ENCODE data around the gene RAMAC.
"Not testable (repeated sequence)": the region's sequence is repeated elsewhere in the genome, so short reads cannot be mapped to it uniquely, and the experiment has no call there.

Gene RAMAC

DNA sequence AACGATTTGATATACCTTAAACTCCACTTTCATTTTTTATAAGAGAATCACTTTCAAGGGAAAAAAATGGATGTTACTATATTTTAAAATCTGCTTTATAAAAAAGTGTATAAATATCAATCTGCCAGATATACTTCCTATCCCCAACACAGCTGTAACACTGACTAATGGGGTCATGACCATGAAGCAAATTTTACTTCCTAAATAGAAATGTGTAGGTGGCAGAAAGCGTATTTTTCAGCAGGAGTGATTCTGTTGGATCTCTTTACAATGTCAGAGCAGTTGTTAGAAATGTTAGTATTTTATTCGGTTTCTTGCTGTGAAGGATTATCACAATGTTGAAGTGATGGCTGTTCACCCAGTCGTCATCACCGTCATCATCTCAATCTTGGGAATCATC, 30.9 kb downstream of the RAMAC start:
- no peak for DNase-seq

DNA sequence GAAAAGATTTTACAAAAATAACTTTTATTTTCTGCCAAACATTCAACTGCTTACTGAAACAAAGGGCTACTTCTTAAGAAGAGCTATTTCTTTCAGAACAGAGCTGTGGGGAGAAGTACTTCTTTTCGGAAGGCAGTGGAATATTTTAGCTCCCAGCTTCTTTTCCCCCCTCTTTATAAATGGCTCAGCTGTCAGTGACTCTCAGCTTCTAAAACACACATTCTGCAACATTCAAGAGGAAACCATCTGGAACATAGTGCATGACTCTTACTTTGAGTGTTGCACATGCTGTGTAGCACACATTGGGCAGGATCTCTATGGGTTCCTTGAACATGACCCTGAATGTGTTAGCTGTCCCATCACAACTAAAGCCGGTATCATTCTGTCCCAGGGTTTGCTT, 32.4 kb downstream of the RAMAC start:
- no peak for DNase-seq

DNA sequence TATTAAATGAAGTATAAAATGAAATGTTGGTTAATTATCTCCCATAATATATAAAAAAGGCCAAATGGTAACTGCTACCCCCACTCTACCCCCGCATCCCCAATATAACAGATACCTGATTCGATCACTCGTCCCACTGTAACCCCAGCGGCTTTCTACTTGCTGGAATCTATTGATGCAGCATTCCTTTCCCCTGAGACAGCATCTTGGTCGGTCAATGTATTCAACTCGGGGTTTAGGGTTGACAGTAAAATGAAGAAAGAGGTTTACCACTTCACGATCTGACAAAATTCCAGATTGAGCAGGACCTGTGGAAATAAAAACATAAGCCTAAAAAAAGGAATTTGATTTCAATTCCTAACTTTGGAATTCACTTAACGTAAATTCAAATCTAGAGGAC, 44.0 kb downstream of the RAMAC start:
- DNase-seq: no peak

DNA sequence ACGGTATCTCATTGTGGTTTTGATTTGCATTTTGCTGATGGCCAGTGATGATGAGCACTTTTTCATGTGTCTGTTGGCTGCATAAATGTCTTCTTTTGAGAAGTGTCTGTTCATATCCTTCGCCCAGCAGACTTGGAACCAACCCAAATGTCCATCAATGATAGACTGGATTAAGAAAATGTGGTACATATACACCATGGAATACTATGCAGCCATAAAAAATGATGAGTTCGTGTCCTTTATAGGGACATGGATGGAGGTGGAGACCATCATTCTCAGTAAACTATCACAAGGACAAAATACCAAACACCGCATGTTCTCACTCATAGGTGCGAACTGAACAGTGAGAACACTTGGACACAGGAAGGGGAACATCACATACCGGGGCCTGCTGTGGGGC, 45.2 kb downstream of the RAMAC start:
- DNase-seq: not testable (repeated sequence)

DNA sequence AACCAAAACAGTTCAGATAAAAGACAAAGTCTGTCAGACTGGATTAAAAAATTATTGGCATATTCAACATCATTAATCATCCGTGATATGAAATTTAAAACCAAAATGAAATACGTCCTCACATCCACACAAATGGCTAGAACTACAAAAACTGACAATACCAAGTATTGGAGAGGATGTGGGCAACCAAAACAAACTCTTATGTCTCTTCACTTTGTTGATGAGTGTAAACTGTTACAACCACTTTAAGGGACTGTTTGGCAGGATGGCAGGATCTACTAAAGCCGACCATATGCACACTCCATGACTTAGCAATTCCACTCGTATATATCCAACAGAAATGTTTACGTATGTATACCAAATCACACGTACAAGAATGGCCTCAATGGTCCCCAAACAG, 50.2 kb downstream of the RAMAC start:
- no peak for DNase-seq

DNA sequence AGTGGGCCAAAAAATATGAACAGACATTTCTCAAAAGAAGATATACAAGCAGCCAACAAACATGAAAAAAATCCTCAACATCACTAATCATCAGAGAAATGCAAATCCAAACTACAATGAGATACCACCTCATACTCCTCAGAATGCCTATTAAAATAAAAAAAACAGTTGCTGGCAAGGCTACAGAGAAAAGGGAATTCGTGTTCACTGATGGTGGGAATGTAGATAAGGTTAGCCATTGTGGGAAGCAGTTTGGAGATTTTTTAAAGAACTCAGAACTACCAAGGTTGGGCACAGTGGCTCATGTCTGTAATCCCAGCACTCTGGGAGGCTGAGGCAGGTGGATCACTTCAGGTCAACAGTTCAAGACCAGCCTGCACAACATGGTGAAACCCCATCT, 53.2 kb downstream of the RAMAC start:
- DNase-seq: no peak

Data from effector CD8-positive, alpha-beta T cell (primary cell).